ENCODE data around the gene ZCCHC24.

Gene ZCCHC24

GRCh38 chr10:79380946-79381721, 64.3 kb downstream of the ZCCHC24 start:
- DNase-seq, result no peak

GRCh38 chr10:79380125-79380945, 65.1 kb downstream of the ZCCHC24 start:
- no peak for DNase-seq

- no peak for DNase-seq
These were observed 65.8 kb downstream of the ZCCHC24 start for GRCh38 chr10:79379512-79380124.

GRCh38 chr10:79378647-79379511, 66.5 kb downstream of the ZCCHC24 start:
- no peak for DNase-seq

- no peak for DNase-seq
These were observed 67.1 kb downstream of the ZCCHC24 start for GRCh38 chr10:79378383-79378646.

GRCh38 chr10:79377557-79378382, 67.7 kb downstream of the ZCCHC24 start:
- DNase-seq, result no peak

GRCh38 chr10:79376751-79377556, 68.5 kb downstream of the ZCCHC24 start:
- DNase-seq, result no peak

GRCh38 chr10:79376078-79376628, 69.3 kb downstream of the ZCCHC24 start:
- no peak for DNase-seq

- no peak for DNase-seq
These were observed 69.9 kb downstream of the ZCCHC24 start for GRCh38 chr10:79375321-79376077.

GRCh38 chr10:79374312-79375191, 70.9 kb downstream of the ZCCHC24 start:
- peak; percentile 76 for DNase-seq

- DNase-seq, result no peak
These were observed 72.6 kb downstream of the ZCCHC24 start for GRCh38 chr10:79372871-79373270.

GRCh38 chr10:79367426-79368189, 77.8 kb downstream of the ZCCHC24 start:
- DNase-seq, result no peak

- DNase-seq, result no peak
These were observed 83.6 kb downstream of the ZCCHC24 start for GRCh38 chr10:79361726-79362397.

- DNase-seq, result no peak
These were observed 84.7 kb downstream of the ZCCHC24 start for GRCh38 chr10:79360499-79361342.

- DNase-seq, result no peak
These were observed 85.5 kb downstream of the ZCCHC24 start for GRCh38 chr10:79359816-79360498.

- no peak for DNase-seq
These were observed 86.6 kb downstream of the ZCCHC24 start for GRCh38 chr10:79358811-79359210.
